Renal cortex interstitium (tissue), 15 donors: ENCODE data around the gene PRSS48. TPM values are rescaled to one million over a fixed set of nuclear protein-coding genes. Genes with fewer than 3 reads are reported as not detected.
A peak's percentile ranks its signal among the peaks of the same experiment; 100 is the strongest.
"Not testable (repeated sequence)": the region's sequence is repeated elsewhere in the genome, so short reads cannot be mapped to it uniquely, and the experiment has no call there.

Experiments
- DNase-seq, 11 donors: peaks; one replicate each; pipeline ENCODE4 v3.0.0-alpha.2; 2013; ENCODE audit warnings: low read depth in 9 of 11, low spot score in 4 of 11; ENCODE audit errors: extremely low read depth in 1 of 11
- long read RNA-seq, 16 experiments: transcript quantifications; one replicate each; lab custom pipeline, GENCODE V29; 2026
- polyA plus RNA-seq, 3 donors: library from polyadenylated mRNA; unstranded; fragments of 120-200 nt; gene quantifications; one replicate each; pipeline ENCODE4 v1.2.1, GENCODE V29; 2013; ENCODE audit not compliant: insufficient read length in 3 of 3

PRSS48 gene
- not detected for polyA plus RNA-seq
- long read RNA-seq, donor 1, result 0 reads
- long read RNA-seq, donor 2, result 0 reads
- long read RNA-seq, donor 3, result 0 reads
- long read RNA-seq, donor 4, result 0 reads
- long read RNA-seq, donor 5, result 0 reads
- long read RNA-seq, donor 6, result 0 reads
- long read RNA-seq, donor 7, result 0 reads
- long read RNA-seq, donor 8, result 0 reads
- long read RNA-seq, donor 9, result 0 reads
- long read RNA-seq, donor 10, result 0 reads
- long read RNA-seq, donor 11, result 0 reads
- long read RNA-seq, donor 12, result 0 reads
- long read RNA-seq, donor 13, result 0 reads
- long read RNA-seq, donor 14, result 0 reads
- long read RNA-seq, donor 15, result 0 reads
- long read RNA-seq, donor 16, result 0 reads

DNA sequence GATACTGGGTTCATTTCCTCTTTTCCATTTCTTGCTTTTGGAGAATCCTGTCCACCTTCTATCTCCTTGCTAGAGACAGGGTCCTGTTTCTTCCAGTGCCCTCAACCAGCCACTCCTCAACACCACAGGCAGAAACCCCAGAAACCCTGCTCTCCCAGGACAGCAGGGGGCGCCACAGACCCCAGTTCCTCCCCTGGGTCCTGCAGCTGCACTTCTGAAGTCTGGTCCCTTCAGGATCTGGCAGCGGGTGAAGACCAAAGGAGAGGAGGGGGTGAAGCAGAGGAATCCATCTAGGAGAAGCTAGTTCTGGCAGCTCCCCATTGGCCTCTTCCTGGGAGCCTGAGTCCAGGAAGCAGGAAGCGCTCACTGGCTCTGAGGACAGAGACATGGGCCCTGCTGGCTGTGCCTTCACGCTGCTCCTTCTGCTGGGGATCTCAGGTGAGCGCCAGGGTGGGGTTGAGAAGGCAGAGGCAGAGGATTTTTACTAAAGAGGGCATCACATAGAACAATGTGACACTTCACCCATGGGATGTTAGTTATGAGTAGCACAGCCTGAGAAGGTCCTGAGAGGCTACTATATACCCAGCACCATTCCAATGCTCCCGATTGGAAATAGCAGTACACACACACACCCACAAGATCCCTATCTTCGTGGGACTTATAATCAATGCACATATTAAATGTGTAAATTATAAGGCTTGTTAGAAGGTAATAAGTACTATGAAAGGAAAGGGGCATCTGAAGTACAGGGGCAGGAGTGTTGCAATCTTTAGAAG, at the start of gene PRSS48:
Gene PRSS48 (plus strand): TSS at position 375 of the 776 bp plus-strand sequence. CDS start 12 bp downstream, at position 387.
- DNase-seq, result peak in 10 of 11 donors; percentile 6 to 45 (median 26)

- no peak for DNase-seq
Measured at GRCh38 chr4:151227172-151227571, 49.8 kb upstream of the PRSS48 start.

- peak in 2 of 11 donors; percentile 22 to 26 for DNase-seq
Measured at GRCh38 chr4:151227731-151228130, 49.2 kb upstream of the PRSS48 start.

DNA sequence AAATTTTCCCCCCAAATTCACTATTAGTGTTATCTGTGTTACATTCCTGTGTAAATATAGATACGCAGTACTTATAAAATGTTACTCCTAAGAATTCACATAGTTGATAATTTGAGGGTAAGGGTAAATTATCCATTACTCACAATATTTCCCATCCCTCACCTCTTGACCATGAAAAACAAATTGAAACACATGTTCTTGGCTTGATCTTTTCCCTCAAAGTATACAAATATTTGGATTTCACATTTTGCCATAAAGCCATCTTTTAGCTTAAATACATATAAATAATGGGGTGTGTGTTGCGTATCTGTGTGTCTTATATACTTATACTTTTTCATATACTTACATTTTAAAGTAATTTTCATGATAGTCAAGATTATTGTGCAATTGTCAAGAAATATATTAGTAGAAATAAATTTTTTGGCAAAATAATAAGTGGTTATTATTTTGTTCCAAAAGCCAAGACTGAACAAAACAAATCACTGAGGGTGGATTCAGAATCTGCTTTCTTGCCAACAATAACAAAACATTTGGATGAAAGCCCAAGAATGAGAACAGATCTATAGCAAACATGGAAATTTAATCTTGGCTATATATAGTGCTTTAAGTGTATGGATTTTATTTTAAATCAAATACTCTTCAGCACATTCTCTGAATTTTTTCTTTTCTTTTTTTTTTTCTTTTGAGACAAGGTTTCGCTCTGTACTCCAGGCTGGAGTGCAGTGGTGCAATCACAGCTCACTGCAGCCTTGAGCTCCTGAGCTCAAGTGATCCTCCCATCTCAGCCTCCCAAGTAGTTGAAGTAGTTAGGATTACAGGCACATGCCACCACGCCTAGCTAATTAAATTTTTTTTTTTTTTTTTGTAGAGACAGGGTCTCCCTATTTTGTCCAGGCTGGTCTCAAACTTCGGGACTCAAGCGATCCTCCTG, 48.5 kb upstream of the PRSS48 start:
- DNase-seq, result peak in 8 of 11 donors; percentile 26 to 66 (median 44)

DNA sequence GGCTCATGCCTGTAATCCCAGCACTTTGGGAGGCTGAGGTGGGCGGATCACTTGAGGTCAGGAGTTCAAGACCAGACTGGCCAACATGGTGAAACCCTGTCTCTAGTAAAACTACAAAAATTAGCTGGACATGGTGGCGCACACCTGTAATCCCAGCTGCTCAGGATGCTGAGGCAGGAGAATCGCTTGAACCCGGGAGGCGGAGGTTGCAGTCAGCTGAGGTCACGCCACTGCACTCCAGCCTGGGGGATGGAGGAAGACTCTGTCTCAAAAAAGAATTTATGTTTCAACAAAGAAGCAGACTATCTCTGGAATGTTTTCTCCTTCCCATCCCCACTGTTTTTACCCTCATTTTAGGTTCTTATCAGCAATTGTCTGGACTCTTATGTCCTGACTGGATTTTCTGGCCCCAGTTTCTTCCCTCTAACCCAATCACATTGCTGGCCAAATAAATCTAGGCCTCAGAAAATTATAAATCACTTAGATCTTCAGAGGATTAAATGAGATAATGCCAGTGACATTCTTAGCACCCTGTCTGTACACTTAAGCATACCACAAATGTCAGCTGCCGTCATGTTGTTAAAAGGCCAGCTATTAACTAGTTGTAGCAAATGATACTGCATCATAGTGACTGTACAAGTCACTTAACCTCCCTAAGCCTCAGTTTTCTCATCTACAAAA, 44.9 kb upstream of the PRSS48 start:
- DNase-seq, result no peak

DNA sequence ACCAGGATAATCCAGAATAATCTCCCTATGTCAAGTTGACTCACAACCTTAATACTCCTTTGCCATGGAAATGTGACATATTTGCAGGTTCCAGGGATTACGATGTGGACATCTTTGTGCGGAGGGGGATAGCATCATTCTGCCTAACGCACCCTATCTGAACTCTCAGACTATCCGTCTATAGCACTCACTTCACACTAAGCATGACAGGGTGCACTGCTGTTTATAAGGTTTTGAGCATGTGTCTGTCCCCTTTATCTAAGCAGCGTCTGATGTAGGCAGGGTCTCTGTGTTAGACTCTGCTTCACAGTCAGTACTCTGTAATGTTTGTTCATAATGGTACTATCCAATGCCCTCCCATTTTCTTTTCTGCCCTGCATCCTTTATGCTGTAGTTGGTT, 43.4 kb upstream of the PRSS48 start:
- no peak for DNase-seq

DNA sequence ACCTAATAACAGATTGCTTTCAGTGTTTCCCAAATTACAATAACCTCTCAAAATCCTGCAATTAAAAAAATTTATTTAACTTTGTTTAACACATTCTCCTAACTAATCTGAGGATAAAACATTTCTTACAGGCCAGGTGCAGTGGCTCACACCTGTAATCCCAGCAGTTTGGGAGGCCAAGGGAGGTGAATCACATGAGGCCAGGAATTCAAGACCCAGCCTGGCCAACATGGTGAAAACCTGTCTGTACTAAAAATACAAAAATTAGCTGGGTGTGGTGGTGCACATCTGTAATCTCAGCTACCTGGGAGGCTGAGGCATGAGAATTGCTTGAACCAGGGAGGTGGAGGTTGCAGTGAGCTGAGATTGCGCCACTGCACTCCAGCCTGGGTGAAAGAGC, 41.6 kb upstream of the PRSS48 start:
- not testable (repeated sequence) for DNase-seq

DNA sequence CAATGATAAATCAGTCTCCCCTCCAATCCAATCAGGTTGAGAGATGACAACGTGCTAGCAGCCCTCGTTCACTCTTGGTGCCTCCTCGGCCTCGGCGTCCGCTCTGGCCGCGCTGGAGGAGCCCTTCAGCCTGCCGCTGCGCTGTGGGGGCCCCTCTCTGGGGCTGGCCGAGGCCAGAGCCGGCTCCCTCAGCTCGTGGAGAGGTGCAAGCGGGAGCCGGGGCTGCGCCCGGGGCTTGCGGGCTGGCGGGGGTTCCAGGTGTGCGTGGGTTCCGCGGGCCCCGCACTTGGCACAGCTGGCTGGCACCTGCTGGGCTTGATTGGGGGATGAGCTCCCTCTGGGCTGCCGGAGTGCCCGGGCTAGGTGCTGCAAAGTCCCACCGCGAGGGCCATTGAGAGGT, 40.9 kb upstream of the PRSS48 start:
- DNase-seq, result no peak

GRCh38 chr4:151238477-151238876, 38.5 kb upstream of the PRSS48 start:
- DNase-seq, result no peak

DNA sequence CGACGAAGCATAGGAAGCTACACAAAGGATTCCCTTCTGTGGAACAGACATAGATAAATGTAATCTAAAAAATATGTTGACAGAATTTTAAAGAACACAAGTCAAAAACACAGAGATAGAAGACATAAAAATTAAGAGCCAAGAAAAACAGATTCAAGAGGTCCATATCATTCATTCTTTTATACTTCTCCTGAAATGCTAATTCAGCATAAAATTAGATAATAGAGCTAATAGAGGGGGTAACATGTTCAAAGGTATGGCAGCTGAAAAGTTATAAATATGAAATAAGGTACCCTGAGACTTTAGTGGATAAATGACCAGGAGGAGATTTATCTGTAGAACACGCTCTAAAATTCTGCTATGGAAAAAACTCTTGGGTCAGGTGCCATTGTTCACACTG, 37.4 kb upstream of the PRSS48 start:
- DNase-seq, result no peak

DNA sequence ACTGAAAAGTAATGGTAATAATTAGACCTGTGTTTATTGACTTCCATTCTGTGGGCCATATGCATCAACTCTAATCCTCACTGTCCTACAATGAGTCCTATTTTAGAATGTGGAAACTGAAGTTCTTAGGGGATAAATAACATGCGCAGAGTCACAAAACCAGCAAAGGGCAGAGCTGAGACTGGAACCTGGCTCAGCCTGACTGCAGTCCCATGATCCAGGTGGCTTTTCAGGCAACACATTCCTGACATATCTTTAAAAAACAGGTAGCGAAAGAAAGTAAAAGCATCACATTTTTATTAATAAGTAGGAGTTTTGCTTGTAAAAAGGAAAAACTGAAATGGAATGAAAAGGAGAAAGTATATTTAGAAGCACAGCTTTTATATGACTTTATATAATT, 34.7 kb upstream of the PRSS48 start:
- no peak for DNase-seq

DNA sequence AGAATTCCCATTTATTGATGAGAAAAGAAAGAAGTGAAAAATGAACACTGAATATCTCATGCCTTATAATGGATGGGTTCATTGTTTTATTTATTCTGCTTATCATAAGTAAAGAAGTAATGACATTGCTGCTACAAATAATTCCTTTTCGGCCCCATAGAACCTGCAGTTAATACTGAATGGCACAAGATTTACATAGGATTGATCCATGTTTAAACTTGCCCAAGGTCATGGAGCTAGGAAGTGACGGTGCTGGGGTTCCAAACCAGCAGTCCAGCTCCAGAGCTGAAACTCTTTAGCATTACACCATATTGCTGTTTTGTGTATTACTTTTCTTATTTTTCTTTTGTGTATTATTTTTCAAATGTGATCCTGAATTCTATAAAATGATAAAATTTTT, 30.2 kb upstream of the PRSS48 start:
- DNase-seq, result no peak

GRCh38 chr4:151247395-151247794, 29.6 kb upstream of the PRSS48 start:
- no peak for DNase-seq

DNA sequence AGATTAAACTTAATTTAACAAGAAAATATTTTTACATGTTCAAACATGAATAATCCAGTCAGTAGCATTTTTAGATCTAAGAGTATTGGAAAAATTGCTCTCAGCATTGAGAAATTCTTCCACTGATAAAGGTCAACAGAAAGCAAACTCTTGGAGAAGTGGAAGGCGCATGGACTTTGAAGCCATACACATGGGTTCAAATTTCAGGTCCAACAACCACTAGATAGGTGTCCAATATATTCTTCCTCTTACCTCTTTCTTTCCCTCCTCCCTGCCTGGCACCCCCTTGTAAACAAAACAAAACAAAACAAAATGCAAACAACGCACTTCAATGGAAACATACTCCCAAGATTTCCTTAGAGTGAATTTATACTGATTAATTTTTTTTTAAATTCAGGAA, 28.4 kb upstream of the PRSS48 start:
- no peak for DNase-seq

DNA sequence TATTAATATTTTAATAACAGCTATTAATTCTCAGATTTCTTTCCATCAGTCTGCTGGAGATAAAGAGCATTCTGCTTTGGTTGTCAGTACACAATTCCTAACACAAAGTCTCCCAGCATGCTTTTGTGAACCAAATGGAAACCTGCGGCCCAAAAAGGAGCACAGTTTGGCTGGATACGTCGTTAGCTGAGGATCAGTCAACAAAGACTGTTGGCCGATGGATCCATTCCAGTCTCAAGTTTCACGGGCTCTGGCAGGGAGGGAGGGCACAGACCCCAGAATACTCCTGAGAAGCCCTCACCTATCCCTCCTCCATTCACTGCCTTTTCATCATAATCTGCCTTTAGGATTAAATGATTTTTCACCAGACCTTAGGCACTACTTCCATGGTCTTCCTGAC, 26.3 kb upstream of the PRSS48 start:
- DNase-seq, result no peak

GRCh38 chr4:151251603-151252304, 25.2 kb upstream of the PRSS48 start:
- no peak for DNase-seq

DNA sequence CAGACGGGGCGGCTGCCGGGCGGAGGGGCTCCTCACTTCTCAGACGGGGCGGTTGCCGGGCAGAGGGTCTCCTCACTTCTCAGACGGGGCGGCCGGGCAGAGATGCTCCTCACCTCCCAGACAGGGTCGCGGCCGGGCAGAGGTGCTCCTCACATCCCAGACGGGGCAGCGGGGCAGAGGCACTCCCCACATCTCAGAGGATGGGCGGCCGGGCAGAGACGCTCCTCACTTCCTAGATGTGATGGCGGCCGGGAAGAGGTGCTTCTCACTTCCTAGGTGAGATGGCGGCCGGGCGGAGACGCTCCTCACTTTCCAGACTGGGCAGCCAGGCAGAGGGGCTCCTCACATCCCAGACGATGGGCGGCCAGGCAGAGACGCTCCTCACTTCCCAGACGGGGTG, 21.7 kb upstream of the PRSS48 start:
- not testable (repeated sequence) for DNase-seq

DNA sequence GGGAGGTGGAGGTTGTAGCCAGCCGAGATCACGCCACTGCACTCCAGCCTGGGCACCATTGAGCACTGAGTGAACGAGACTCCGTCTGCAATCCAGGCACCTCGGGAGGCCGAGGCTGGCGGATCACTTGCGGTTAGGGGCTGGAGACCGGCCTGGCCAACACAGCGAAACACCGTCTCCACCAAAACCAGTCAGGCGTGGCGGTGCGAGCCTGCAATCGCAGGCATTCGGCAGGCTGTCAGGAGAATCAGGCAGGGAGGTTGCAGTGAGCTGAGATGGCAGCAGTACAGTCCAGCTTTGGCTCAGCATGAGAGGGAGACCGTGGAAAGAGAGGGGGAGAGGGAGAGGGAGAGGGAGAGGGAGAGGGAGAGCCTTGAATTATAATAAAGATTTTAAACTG, 21.3 kb upstream of the PRSS48 start:
- DNase-seq, result not testable (repeated sequence)
